Suprapubic skin (tissue), 3 donors: ENCODE results near the gene LCAT.
"Not testable (repeated sequence)": the region's sequence is repeated elsewhere in the genome, so short reads cannot be mapped to it uniquely, and the experiment has no call there.

Experiments
- POLR2A ChIP-seq, 2 donors: fragments of 450-650 bp; IDR thresholded peaks; one replicate each; pipeline ENCODE4 v1.6.1; 2017; ENCODE audit warnings: antibody characterized with exemption in 2 of 2, mild to moderate bottlenecking in 2 of 2, moderate library complexity in 2 of 2
- TF ChIP-seq, protein P1 (sequence below), 2 donors: fragments of 200-600 bp in 1 of 2; fragments of 450-650 bp in 1 of 2; sonication (generic) in 1 of 2; IDR thresholded peaks; one replicate each; pipeline ENCODE4 v1.5.1; 2016 to 2019; ENCODE audit warnings: antibody characterized with exemption in 2 of 2, mild to moderate bottlenecking in 1 of 2, moderate library complexity in 1 of 2

DNA sequence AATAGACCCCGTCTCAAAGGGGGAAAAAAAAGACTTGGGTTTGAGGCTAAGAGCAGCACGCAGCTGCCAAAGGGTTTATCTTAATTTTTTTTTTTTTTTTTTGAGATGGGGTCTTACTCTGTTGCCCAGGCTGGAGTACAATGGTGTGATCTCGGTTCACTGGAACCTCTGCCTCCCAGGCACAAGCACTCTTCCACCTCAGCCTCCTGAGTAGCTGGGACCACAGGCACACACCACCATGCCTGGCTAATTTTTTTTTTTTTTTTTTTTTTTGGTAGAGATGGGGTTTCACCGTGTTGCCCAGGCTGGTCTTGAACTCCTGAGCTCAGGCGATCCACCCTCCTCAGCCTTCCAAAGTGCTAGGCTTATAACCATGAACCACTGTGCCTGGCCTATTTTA is 6.2 kb downstream of the LCAT start:
- not testable (repeated sequence) for TF ChIP-seq POLR2A (IDR thresholded peaks at IDR 0.05)
- TF ChIP-seq, protein P1, sequence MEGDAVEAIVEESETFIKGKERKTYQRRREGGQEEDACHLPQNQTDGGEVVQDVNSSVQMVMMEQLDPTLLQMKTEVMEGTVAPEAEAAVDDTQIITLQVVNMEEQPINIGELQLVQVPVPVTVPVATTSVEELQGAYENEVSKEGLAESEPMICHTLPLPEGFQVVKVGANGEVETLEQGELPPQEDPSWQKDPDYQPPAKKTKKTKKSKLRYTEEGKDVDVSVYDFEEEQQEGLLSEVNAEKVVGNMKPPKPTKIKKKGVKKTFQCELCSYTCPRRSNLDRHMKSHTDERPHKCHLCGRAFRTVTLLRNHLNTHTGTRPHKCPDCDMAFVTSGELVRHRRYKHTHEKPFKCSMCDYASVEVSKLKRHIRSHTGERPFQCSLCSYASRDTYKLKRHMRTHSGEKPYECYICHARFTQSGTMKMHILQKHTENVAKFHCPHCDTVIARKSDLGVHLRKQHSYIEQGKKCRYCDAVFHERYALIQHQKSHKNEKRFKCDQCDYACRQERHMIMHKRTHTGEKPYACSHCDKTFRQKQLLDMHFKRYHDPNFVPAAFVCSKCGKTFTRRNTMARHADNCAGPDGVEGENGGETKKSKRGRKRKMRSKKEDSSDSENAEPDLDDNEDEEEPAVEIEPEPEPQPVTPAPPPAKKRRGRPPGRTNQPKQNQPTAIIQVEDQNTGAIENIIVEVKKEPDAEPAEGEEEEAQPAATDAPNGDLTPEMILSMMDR (IDR thresholded peaks at IDR 0.05): not testable (repeated sequence)
